HEK293 (cell line): Measurements from ENCODE around the gene TTLL1.

Experiments used
- CTCF ChIP-seq: fragments of 450-650 bp; formaldehyde crosslinking; IDR thresholded peaks from 2 replicates; pipeline ENCODE4 v1.5.1; 2016; ENCODE audit warnings: missing biosample characterization, missing genetic modification characterization
- KLF7 ChIP-seq: fragments of 450-650 bp; formaldehyde crosslinking; IDR thresholded peaks from 2 replicates; pipeline ENCODE4 v1.5.1; 2016; ENCODE audit warnings: missing biosample characterization, missing genetic modification characterization, borderline replicate concordance
- ZBTB10 ChIP-seq: fragments of 450-650 bp; formaldehyde crosslinking; IDR thresholded peaks from 2 replicates; pipeline ENCODE4 v1.5.1; 2016; ENCODE audit warnings: missing biosample characterization, missing genetic modification characterization
- ZNF354C ChIP-seq: fragments of 450-650 bp; formaldehyde crosslinking; IDR thresholded peaks from 2 replicates; pipeline ENCODE4 v1.5.1; 2016; ENCODE audit warnings: missing biosample characterization, missing genetic modification characterization, low read depth, borderline replicate concordance
- ZNF530 ChIP-seq: fragments of 450-650 bp; formaldehyde crosslinking; IDR thresholded peaks from 2 replicates; pipeline ENCODE4 v1.5.1; 2016; ENCODE audit warnings: low read depth, missing biosample characterization, missing genetic modification characterization
- ZNF571 ChIP-seq: fragments of 450-650 bp; formaldehyde crosslinking; IDR thresholded peaks from 2 replicates; pipeline ENCODE4 v1.5.0; 2017; ENCODE audit warnings: missing biosample characterization, missing genetic modification characterization
- ZNF626 ChIP-seq: fragments of 450-650 bp; sonication (Bioruptor Pico); formaldehyde crosslinking; IDR thresholded peaks from 2 replicates; pipeline ENCODE4 v1.5.1; 2018; ENCODE audit warnings: missing biosample characterization, missing genetic modification characterization, inconsistent platforms
- ZNF629 ChIP-seq: fragments of 450-650 bp; formaldehyde crosslinking; IDR thresholded peaks from 2 replicates; pipeline ENCODE4 v1.5.1; 2017; ENCODE audit warnings: missing biosample characterization, missing genetic modification characterization
- ZNF670 ChIP-seq: fragments of 450-650 bp; formaldehyde crosslinking; IDR thresholded peaks from 2 replicates; pipeline ENCODE4 v1.5.1; 2016; ENCODE audit warnings: missing biosample characterization, missing genetic modification characterization, low read depth
- ZNF747 ChIP-seq: fragments of 450-650 bp; formaldehyde crosslinking; IDR thresholded peaks from 2 replicates; pipeline ENCODE4 v1.5.1; 2016; ENCODE audit warnings: missing biosample characterization, missing genetic modification characterization
- ZNF830 ChIP-seq: fragments of 450-650 bp; IDR thresholded peaks from 2 replicates; pipeline ENCODE4 v1.5.0; 2018; ENCODE audit warnings: missing biosample characterization, missing genetic modification characterization, low read depth, mild to moderate bottlenecking, moderate library complexity

- TF ChIP-seq ZNF747 (no peak), ZNF670 (tag by site-specific recombination) (no peak), CTCF (tag by site-specific recombination) (no peak), ZNF629 (no peak), ZNF530 (tag by site-specific recombination) (no peak), ZNF830 (tag by site-specific recombination) (no peak), ZBTB10 (tag by site-specific recombination) (no peak), KLF7 (tag by site-specific recombination) (no peak), ZNF626 (tag by site-specific recombination) (no peak), ZNF571 (no peak), ZNF354C (no peak)
Measured at GRCh38 chr22:43106302-43106701, 17.1 kb upstream of the TTLL1 start.
